PFSK-1 (cell line): Measurements from ENCODE around the gene C5.

Source experiments
- FOXP2 ChIP-seq: optimal IDR thresholded peaks from 2 replicates; pipeline ENCODE3; 2011; ENCODE audit warnings: borderline replicate concordance, control low read depth, inconsistent platforms; ENCODE audit not compliant: insufficient read depth; ENCODE audit errors: extremely low read length, extremely low read depth
- POLR2AphosphoS5 ChIP-seq: IDR thresholded peaks from 2 replicates; pipeline ENCODE4 v1.6.1; 2012; ENCODE audit warnings: low read depth, mild to moderate bottlenecking, control low read depth, low read length, moderate library complexity
- REST ChIP-seq, 2 experiments: IDR thresholded peaks; 2 replicates each; pipeline versions ENCODE4 v1.6.1 to v1.8.0; 2011 to 2012; ENCODE audit warnings: low read depth in 2 of 2, low read length in 2 of 2, control low read depth in 1 of 2, inconsistent platforms in 1 of 2, mild to moderate bottlenecking in 1 of 2, moderate library complexity in 1 of 2; ENCODE audit not compliant: insufficient read depth in 1 of 2
- SIN3A ChIP-seq: IDR thresholded peaks from 2 replicates; pipeline ENCODE4 v1.6.1; 2012; ENCODE audit warnings: mild to moderate bottlenecking, low read length, moderate library complexity, borderline replicate concordance; ENCODE audit not compliant: insufficient read depth
- TAF1 ChIP-seq: IDR thresholded peaks from 2 replicates; pipeline ENCODE4 v1.6.1; 2012; ENCODE audit warnings: low read length, control low read depth, borderline replicate concordance; ENCODE audit not compliant: insufficient read depth

DNA sequence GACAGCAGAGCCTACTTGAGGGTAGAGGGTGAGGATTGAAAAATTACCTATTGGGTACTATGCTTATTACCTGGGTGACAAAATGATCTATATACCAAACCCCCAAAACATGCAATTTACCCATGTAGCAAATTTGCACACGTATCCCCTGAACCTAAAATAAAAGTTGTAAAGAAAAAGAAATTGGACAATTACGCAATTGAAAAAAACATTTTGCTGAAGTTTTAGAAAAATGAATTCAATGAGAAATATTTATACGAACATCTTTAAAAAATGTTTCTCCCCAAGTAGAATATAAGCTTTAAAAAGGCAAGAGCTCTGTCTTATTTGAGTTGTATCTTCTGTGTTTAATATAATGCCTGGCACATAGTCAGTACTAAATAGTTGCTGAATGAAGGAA lies 93.2 kb downstream of the C5 start:
- TF ChIP-seq POLR2AphosphoS5, result no peak
- no peak for TF ChIP-seq TAF1
- no peak for TF ChIP-seq REST (IDR thresholded peaks at IDR 0.05; ENCODE audit: insufficient read depth in 1 of 2, low read depth in 2 of 2, low read length in 2 of 2)
- no peak for TF ChIP-seq SIN3A
- no peak for TF ChIP-seq FOXP2
